Breast epithelium (tissue), 3 donors: Measurements from ENCODE around the gene CLDN7.

ENCODE experiments used
- CTCF ChIP-seq, 3 donors: fragments of 450-650 bp; IDR thresholded peaks; one replicate each; pipeline ENCODE4 v1.5.1; 2016 to 2017; ENCODE audit warnings: antibody characterized with exemption in 3 of 3, mild to moderate bottlenecking in 3 of 3, moderate library complexity in 3 of 3
- POLR2A ChIP-seq: fragments of 450-650 bp; IDR thresholded peaks from one replicate; pipeline ENCODE4 v1.6.1; 2016; ENCODE audit warnings: antibody characterized with exemption, mild to moderate bottlenecking, moderate library complexity
- POLR2AphosphoS5 ChIP-seq, 3 donors: sonication (generic); formaldehyde crosslinking; IDR thresholded peaks; one replicate each; pipeline ENCODE4 v1.6.1; 2017; ENCODE audit warnings: antibody characterized with exemption in 3 of 3

GRCh38 chr17:7259555-7259889 is 2.8 kb downstream of the CLDN7 start:
- TF ChIP-seq CTCF (IDR thresholded peaks at IDR 0.05): no peak
- no peak for TF ChIP-seq POLR2A
- no peak for TF ChIP-seq POLR2AphosphoS5 (IDR thresholded peaks at IDR 0.05)
